Lung (tissue), 12 donors: ENCODE results near the gene ELOVL6. TPM values are rescaled to one million over a fixed set of nuclear protein-coding genes. Genes with fewer than 3 reads are reported as not detected.

Experiments
- ATAC-seq: fragments of 200-7000 bp; cut with Tn5 transposase; one replicate; pipeline ENCODE4 v1.9.1; 2020; ENCODE audit warnings: moderate number of reproducible peaks; ENCODE audit not compliant: insufficient read depth, low FRiP score
- DNase-seq, 3 donors: peaks; one replicate each; pipeline ENCODE4 v3.0.0-alpha.2; 2013 to 2017
- H3K27ac ChIP-seq, 2 donors: one replicate each; pipeline ENCODE4 v1.5.1; 2013; ENCODE audit warnings: mild to moderate bottlenecking in 2 of 2, moderate library complexity in 2 of 2, control low read depth in 1 of 2, inconsistent platforms in 1 of 2, low read depth in 1 of 2, low read length in 1 of 2
- H3K27me3 ChIP-seq, 3 donors: one replicate each; pipeline ENCODE4 v1.5.1; 2013; ENCODE audit warnings: low read length in 2 of 3; ENCODE audit not compliant: control insufficient read depth in 3 of 3, insufficient read depth in 3 of 3
- H3K36me3 ChIP-seq, 4 donors: one replicate each; pipeline ENCODE4 v1.5.1; 2013; ENCODE audit warnings: low read length in 4 of 4, mild to moderate bottlenecking in 1 of 4, moderate library complexity in 1 of 4; ENCODE audit not compliant: control insufficient read depth in 4 of 4, insufficient read depth in 4 of 4
- H3K4me1 ChIP-seq, 5 donors: one replicate each; pipeline ENCODE4 v1.5.1; 2013; ENCODE audit warnings: low read length in 5 of 5, mild to moderate bottlenecking in 2 of 5, moderate library complexity in 1 of 5; ENCODE audit not compliant: control insufficient read depth in 5 of 5, insufficient read depth in 5 of 5
- H3K4me3 ChIP-seq: one replicate; pipeline ENCODE4 v1.5.1; 2013; ENCODE audit warnings: mild to moderate bottlenecking, control low read depth, moderate library complexity
- H3K9ac ChIP-seq, 2 donors: one replicate each; pipeline ENCODE4 v1.5.1; 2013; ENCODE audit warnings: low read length in 2 of 2, control low read depth in 1 of 2; ENCODE audit not compliant: insufficient read depth in 1 of 2
- H3K9me3 ChIP-seq, 4 donors: one replicate each; pipeline ENCODE4 v1.5.1; 2013; ENCODE audit warnings: low read length in 3 of 4, mild to moderate bottlenecking in 1 of 4, moderate library complexity in 1 of 4; ENCODE audit not compliant: control insufficient read depth in 4 of 4, insufficient read depth in 3 of 4
- CTCF ChIP-seq: IDR thresholded peaks from 2 replicates; pipeline ENCODE4 v1.5.1; 2012; ENCODE audit warnings: mild to moderate bottlenecking; ENCODE audit errors: control extremely low read depth, extremely low read depth
- WGBS, 2 donors: extraction: QIAGEN DNeasy Blood & Tissue Kit; methylation state at CpG; one replicate each; pipeline ENCODE4 v1.1.7; 2013; 5-methylcytosine and 5-hydroxymethylcytosine counted together
- polyA plus RNA-seq, 2 donors: library from polyadenylated mRNA; stranded (reverse); fragments of 200-250 nt; gene quantifications; one replicate each; pipeline ENCODE4 v1.2.1, GENCODE V29; 2013
- total RNA-seq, 2 donors: library from RNA; depleted of rRNA in 1 of 2; stranded (reverse); fragments of >200 nt in 1 of 2; gene quantifications; one replicate each; pipeline ENCODE4 v1.2.1, GENCODE V29; 2014 to 2021
- donor health status: control.
- donor health status: control.
- donor health status: Bipolar disorder and iron deficiency.
- donor health status: healthy.
- donor health status: DM: yes; HTN: yes; CAD: no.

Gene ELOVL6
- total and polyA plus RNA-seq, 4 donors: 5.5 to 21.1 (median 12.7) TPM

- no peak overlapping the region for H3K27ac ChIP-seq
- no peak overlapping the region for H3K9ac ChIP-seq
- DNase-seq (no peak), ATAC-seq (no peak)
- H3K4me1 ChIP-seq: peaks cover 0 to 6% (median 0%) of the 10 kb centered on the region in 5 donors
- 89 to 93% methylated on average over 2 of the region's 2 CpGs for WGBS, 2 donors
- no peaks in the 10 kb centered on the region for H3K9me3 ChIP-seq
- no peak overlapping the region for H3K4me3 ChIP-seq
- no peaks in the 10 kb centered on the region for H3K27me3 ChIP-seq
- TF ChIP-seq CTCF: no peak
- H3K36me3 ChIP-seq: no peaks in the 10 kb centered on the region
These were observed 189.9 kb downstream of the ELOVL6 start for GRCh38 chr4:110008540-110008939.

- 99% methylated on average over 3 of the region's 3 CpGs for WGBS, 2 donors
- ATAC-seq (no peak), DNase-seq (no peak)
- peaks cover 0 to 6% (median 0%) of the 10 kb centered on the region in 5 donors for H3K4me1 ChIP-seq
- TF ChIP-seq CTCF: no peak
- H3K4me3 ChIP-seq: no peak overlapping the region
- no peak overlapping the region for H3K9ac ChIP-seq
- no peaks in the 10 kb centered on the region for H3K36me3 ChIP-seq
- H3K9me3 ChIP-seq: no peaks in the 10 kb centered on the region
- H3K27me3 ChIP-seq: no peaks in the 10 kb centered on the region
- no peak overlapping the region for H3K27ac ChIP-seq
These were observed 191.2 kb downstream of the ELOVL6 start for GRCh38 chr4:110007217-110007616.

GRCh38 chr4:110005461-110006056 lies 192.9 kb downstream of the ELOVL6 start:
- Histone ChIP-seq H3K36me3 (no peaks in the 10 kb centered on the region), H3K4me1 (peaks cover 0 to 6% (median 0%) of the 10 kb centered on the region in 5 donors), H3K9ac (no peak overlapping the region), H3K27me3 (no peaks in the 10 kb centered on the region), H3K9me3 (no peaks in the 10 kb centered on the region), H3K4me3 (no peak overlapping the region), H3K27ac (no peak overlapping the region)
- peak; percentile 54 for TF ChIP-seq CTCF
- ATAC-seq (peak; percentile 60), DNase-seq (peak in 2 of 3 donors; percentile 84 to 86)
- WGBS, 2 donors: 7 to 10% methylated on average over 1 of the region's 1 CpG

- H3K27ac ChIP-seq: no peak overlapping the region
- WGBS, 2 donors: 90 to 100% methylated on average over 1 of the region's 1 CpG
- H3K36me3 ChIP-seq: no peaks in the 10 kb centered on the region
- TF ChIP-seq CTCF: no peak
- DNase-seq: peak in 2 of 3 donors; percentile 24 to 52
- H3K27me3 ChIP-seq: no peaks in the 10 kb centered on the region
- peaks cover 0 to 6% (median 0%) of the 10 kb centered on the region in 5 donors for H3K4me1 ChIP-seq
- no peak overlapping the region for H3K9ac ChIP-seq
- H3K9me3 ChIP-seq: no peaks in the 10 kb centered on the region
- no peak overlapping the region for H3K4me3 ChIP-seq
- no peak for ATAC-seq
These were observed 193.9 kb downstream of the ELOVL6 start for GRCh38 chr4:110004556-110004955.
